GM10266 (cell line): ENCODE data around the gene SYT17.

ENCODE experiments used
- DNase-seq: peaks from one replicate; pipeline ENCODE4 v3.0.0; 2012; ENCODE audit errors: extremely low spot score
- CTCF ChIP-seq: IDR thresholded peaks from 2 replicates; pipeline ENCODE4 v1.5.1; 2012; ENCODE audit warnings: mild to moderate bottlenecking, low read depth; ENCODE audit not compliant: control insufficient read depth, insufficient read depth; ENCODE audit errors: missing control alignments

The SYT17 gene

DNA sequence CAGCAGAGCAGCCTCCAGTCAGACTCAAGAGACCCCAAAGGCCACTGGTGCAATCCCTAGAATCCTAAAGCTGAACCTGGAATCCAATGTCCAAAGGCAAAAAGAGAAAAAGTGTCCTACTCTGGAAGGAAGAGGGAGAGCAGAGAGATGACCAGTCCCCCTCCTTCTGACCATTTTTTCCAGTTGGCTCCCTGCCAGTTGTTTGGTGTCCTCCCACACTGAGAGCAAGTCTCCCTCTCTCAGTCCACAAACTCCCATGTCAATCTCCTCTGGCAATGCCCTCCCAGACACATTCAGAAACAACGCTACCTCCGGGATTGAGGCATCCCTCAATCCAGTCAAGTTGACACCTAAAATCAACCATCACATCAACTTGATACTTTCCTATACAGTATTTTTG, 113.2 kb downstream of the SYT17 start:
- no peak for TF ChIP-seq CTCF
- DNase-seq, result no peak

GRCh38 chr16:19282101-19282500, 114.1 kb downstream of the SYT17 start:
- no peak for DNase-seq
- no peak for TF ChIP-seq CTCF

DNA sequence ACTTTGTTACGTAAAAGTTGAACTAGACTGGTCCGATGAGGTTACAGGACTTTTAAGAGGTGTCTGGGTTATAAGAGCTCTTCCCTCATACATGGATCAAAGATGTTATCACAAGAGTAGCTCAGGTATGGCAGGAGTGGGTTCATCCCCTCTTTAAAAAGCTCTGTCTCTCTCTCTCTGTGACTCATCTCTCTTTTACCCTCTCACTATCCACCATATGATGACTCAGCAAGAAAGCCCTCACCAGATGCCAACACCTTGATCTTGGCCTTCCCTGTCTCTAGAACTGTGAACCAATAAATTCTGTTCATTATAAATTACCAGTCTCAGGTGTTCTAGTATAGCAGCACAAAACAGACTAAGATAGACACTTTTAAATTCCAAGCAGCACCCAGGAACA, 115.6 kb downstream of the SYT17 start:
- no peak for DNase-seq
- TF ChIP-seq CTCF, result no peak

DNA sequence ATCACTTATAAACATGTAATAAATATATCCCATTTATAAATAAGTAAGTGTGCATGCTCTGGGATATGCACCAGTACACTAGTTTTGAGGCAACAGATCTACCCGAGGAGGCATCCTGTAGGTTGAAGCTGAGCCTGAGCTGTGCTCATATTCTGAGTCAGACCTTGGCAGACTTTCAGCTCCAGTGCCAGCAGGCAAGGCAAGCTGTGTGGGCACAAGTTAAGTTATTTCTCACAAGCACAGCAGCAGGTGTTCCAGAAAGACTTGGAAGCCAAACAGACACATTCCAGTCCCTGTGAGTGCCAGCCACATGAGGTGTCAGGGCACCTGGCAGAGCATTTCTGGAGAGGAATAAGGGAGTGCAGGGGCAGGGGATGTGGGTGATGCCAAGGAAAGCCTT, 116.2 kb downstream of the SYT17 start:
- TF ChIP-seq CTCF, result no peak
- no peak for DNase-seq

DNA sequence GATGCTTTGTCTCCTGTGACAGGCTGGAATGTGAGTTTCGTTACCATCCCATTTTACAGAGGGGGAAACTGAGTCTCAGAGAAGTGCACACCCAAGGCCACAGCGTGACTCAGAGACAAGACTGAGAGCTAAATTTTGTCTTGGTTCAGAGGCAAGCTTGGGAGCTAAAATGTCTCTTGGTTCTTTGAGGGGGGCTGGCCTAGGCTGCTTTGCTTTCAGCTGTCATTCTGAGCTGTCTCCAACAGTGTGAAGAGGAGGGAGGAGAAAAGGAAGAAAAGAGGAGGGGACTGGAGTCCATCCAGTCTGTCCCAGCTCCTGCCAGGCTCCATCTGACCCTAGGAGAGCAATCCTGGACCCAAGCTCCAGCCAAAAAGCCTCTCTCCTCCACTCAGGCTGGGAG, 117.4 kb downstream of the SYT17 start, which contains the start of gene CLEC19A:
Gene CLEC19A, plus strand, starts transcription at position 301 of the 400 bp plus-strand sequence. CDS start 121 bp downstream, outside the sequence.
- DNase-seq, result no peak
- no peak for TF ChIP-seq CTCF

GRCh38 chr16:19286827-19287226, 118.8 kb downstream of the SYT17 start:
- no peak for DNase-seq
- no peak for TF ChIP-seq CTCF

DNA sequence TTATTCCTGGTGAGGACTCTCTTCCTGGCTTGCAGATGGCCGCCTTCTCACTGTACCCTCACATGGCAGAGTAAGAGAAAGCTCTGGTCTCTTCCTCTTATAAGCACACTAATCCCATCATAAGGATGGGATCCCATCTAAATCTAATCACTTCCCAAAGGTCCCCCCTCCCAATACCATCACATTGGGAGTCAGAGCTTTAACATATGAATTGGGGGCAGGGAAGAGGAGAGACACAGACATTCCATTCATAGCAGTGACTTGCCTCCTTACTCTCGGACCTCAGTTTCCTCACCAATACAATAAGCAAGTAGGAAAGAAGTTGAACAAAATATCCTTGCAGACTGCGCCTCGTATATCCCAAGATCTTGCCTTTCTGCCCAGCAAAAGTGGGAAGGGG, 119.2 kb downstream of the SYT17 start:
- DNase-seq, result no peak
- no peak for TF ChIP-seq CTCF
